Stimulated activated CD8-positive, alpha-beta memory T cell treated with anti-CD3 and anti-CD28 coated beads, Interleukin-2, amount 100 ng/mL, for 1 hour (primary cell): ENCODE data around the gene CLEC18B.
"Not testable (repeated sequence)": the region's sequence is repeated elsewhere in the genome, so short reads cannot be mapped to it uniquely, and the experiment has no call there.

Experiments used
- DNase-seq, 2 donors: peaks; one replicate each; pipeline ENCODE4 v3.0.0-alpha.2; 2020; ENCODE audit warnings: low read depth in 2 of 2

Gene CLEC18B

GRCh38 chr16:74443624-74444346 is 22.5 kb upstream of the CLEC18B start:
- not testable (repeated sequence) for DNase-seq

GRCh38 chr16:74439685-74440084 is 18.4 kb upstream of the CLEC18B start:
- no peak for DNase-seq

GRCh38 chr16:74438492-74438979 is 17.3 kb upstream of the CLEC18B start:
- no peak for DNase-seq

- DNase-seq, result no peak
These were observed 10.2 kb upstream of the CLEC18B start for GRCh38 chr16:74431516-74431915.

GRCh38 chr16:74430036-74430712 is 8.9 kb upstream of the CLEC18B start:
- DNase-seq, result peak; percentile 8 to 21

GRCh38 chr16:74428493-74428892 is 7.2 kb upstream of the CLEC18B start:
- not testable (repeated sequence) for DNase-seq

GRCh38 chr16:74425751-74426150 is 4.5 kb upstream of the CLEC18B start:
- DNase-seq, result not testable (repeated sequence)

- not testable (repeated sequence) for DNase-seq
These were observed 2.4 kb upstream of the CLEC18B start for GRCh38 chr16:74423721-74424120.

GRCh38 chr16:74422086-74422485 is 808 bp upstream of the CLEC18B start:
- DNase-seq, result not testable (repeated sequence)

GRCh38 chr16:74421482-74421785 is 156 bp upstream of the CLEC18B start:
- DNase-seq, result not testable (repeated sequence)

GRCh38 chr16:74419811-74420210 is 1.5 kb downstream of the CLEC18B start:
- not testable (repeated sequence) for DNase-seq

- DNase-seq, result not testable (repeated sequence)
These were observed 3.4 kb downstream of the CLEC18B start for GRCh38 chr16:74417897-74418296.

GRCh38 chr16:74413920-74414319 is 7.4 kb downstream of the CLEC18B start:
- not testable (repeated sequence) for DNase-seq

- not testable (repeated sequence) for DNase-seq
These were observed 7.8 kb downstream of the CLEC18B start for GRCh38 chr16:74413485-74413884.

- not testable (repeated sequence) for DNase-seq
These were observed 8.4 kb downstream of the CLEC18B start for GRCh38 chr16:74412775-74413390.

GRCh38 chr16:74412138-74412774 is 9.0 kb downstream of the CLEC18B start:
- DNase-seq, result not testable (repeated sequence)

GRCh38 chr16:74410981-74411380 is 10.3 kb downstream of the CLEC18B start:
- not testable (repeated sequence) for DNase-seq

GRCh38 chr16:74410057-74410957 is 11.0 kb downstream of the CLEC18B start:
- DNase-seq, result not testable (repeated sequence)

- DNase-seq, result not testable (repeated sequence)
These were observed 11.9 kb downstream of the CLEC18B start for GRCh38 chr16:74409185-74409981.

GRCh38 chr16:74407362-74407705 is 13.9 kb downstream of the CLEC18B start:
- DNase-seq, result not testable (repeated sequence)
